Osteoblast (primary cell): ENCODE measurements around the gene EGFR. TPM values are rescaled to one million over a fixed set of nuclear protein-coding genes. Genes with fewer than 3 reads are reported as not detected.

Experiments used
- DNase-seq: peaks from one replicate; pipeline ENCODE4 v3.0.0; 2011; ENCODE audit warnings: low spot score, mixed read lengths; ENCODE audit not compliant: insufficient read length; ENCODE audit errors: missing footprints
- H2AFZ ChIP-seq: 2 replicates; pipeline ENCODE4 v1.6.0; 2011; ENCODE audit warnings: mild to moderate bottlenecking, low read length
- H3K27ac ChIP-seq: 2 replicates; pipeline ENCODE4 v1.5.1; 2011; ENCODE audit warnings: mild to moderate bottlenecking, low read depth, low read length, moderate library complexity
- H3K27me3 ChIP-seq: 2 replicates; pipeline ENCODE4 v1.6.0; 2012; ENCODE audit warnings: mild to moderate bottlenecking, control low read depth, inconsistent platforms, low read length, moderate library complexity; ENCODE audit not compliant: insufficient read depth
- H3K36me3 ChIP-seq: 2 replicates; pipeline ENCODE4 v1.5.1; 2011; ENCODE audit warnings: mild to moderate bottlenecking, low read length, control low read depth, moderate library complexity; ENCODE audit not compliant: insufficient read depth
- H3K4me1 ChIP-seq: 2 replicates; pipeline ENCODE4 v1.5.1; 2011; ENCODE audit warnings: mild to moderate bottlenecking, low read length, control low read depth, moderate library complexity; ENCODE audit not compliant: insufficient read depth
- H3K4me2 ChIP-seq: 2 replicates; pipeline ENCODE4 v1.6.0; 2011; ENCODE audit warnings: mild to moderate bottlenecking, low read length; ENCODE audit not compliant: insufficient read depth
- H3K4me3 ChIP-seq: fragments of 200-600 bp; sonication (generic); 3 replicates; pipeline ENCODE4 v1.5.1; 2012; ENCODE audit warnings: mild to moderate bottlenecking, low read length, inconsistent platforms; ENCODE audit not compliant: insufficient read depth
- H3K79me2 ChIP-seq: 2 replicates; pipeline ENCODE4 v1.6.0; 2012; ENCODE audit warnings: mild to moderate bottlenecking, low read length, control low read depth, inconsistent platforms; ENCODE audit not compliant: insufficient read depth
- H3K9me3 ChIP-seq: 2 replicates; pipeline ENCODE4 v1.5.1; 2011; ENCODE audit warnings: low read depth, low read length, control low read depth
- H4K20me1 ChIP-seq: 2 replicates; pipeline ENCODE4 v1.6.0; 2012; ENCODE audit warnings: mild to moderate bottlenecking, low read length, control low read depth; ENCODE audit not compliant: insufficient read depth
- total RNA-seq: library from RNA; depleted of rRNA; stranded (reverse); fragments of >200 nt; gene quantifications from 2 replicates; pipeline ENCODE4 v1.2.3, GENCODE V29; 2012
- TF ChIP-seq, protein P1 (sequence below): IDR thresholded peaks from 2 replicates; pipeline ENCODE4 v1.5.1; 2011; ENCODE audit warnings: mild to moderate bottlenecking, low read depth, low read length, moderate library complexity; ENCODE audit errors: extremely low read depth

The EGFR gene
- total RNA-seq, 1 donor, result 104 TPM

DNA sequence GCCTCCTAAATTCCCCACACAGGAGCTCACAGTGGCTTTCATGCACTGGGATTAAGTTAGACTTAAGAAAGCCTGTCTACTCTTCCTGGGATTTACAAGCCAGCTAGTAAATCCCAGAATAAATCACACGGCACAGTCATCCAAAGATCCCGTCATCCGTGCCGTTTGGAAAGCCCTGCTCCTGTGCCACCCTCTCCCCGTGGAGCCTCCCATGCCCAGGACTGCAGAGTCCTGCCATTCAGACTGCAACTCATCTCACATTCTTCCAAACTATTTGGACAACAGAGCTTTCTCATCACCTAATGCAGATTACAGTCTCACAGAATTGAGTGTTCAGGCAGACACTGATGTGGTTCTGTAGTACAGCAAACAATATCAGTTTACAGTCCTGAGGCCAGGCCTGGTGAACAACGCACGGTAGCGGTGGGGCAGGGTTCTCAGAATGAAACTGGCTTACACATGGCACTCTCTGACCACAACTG lies 166.5 kb downstream of the EGFR start:
- Histone ChIP-seq H3K36me3 (peaks cover 58% of the 10 kb centered on the region), H3K27me3 (no peaks in the 10 kb centered on the region), H3K79me2 (no peaks in the 10 kb centered on the region), H3K9me3 (no peaks in the 10 kb centered on the region), H2AFZ (no peak overlapping the region), H4K20me1 (no peaks in the 10 kb centered on the region), H3K27ac (peak overlapping the region; percentile 91), H3K4me2 (peak overlapping the region; percentile 66), H3K4me1 (peaks cover 20% of the 10 kb centered on the region), H3K4me3 (no peak overlapping the region)
- DNase-seq, result no peak
- TF ChIP-seq, protein P1, sequence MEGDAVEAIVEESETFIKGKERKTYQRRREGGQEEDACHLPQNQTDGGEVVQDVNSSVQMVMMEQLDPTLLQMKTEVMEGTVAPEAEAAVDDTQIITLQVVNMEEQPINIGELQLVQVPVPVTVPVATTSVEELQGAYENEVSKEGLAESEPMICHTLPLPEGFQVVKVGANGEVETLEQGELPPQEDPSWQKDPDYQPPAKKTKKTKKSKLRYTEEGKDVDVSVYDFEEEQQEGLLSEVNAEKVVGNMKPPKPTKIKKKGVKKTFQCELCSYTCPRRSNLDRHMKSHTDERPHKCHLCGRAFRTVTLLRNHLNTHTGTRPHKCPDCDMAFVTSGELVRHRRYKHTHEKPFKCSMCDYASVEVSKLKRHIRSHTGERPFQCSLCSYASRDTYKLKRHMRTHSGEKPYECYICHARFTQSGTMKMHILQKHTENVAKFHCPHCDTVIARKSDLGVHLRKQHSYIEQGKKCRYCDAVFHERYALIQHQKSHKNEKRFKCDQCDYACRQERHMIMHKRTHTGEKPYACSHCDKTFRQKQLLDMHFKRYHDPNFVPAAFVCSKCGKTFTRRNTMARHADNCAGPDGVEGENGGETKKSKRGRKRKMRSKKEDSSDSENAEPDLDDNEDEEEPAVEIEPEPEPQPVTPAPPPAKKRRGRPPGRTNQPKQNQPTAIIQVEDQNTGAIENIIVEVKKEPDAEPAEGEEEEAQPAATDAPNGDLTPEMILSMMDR, result no peak

DNA sequence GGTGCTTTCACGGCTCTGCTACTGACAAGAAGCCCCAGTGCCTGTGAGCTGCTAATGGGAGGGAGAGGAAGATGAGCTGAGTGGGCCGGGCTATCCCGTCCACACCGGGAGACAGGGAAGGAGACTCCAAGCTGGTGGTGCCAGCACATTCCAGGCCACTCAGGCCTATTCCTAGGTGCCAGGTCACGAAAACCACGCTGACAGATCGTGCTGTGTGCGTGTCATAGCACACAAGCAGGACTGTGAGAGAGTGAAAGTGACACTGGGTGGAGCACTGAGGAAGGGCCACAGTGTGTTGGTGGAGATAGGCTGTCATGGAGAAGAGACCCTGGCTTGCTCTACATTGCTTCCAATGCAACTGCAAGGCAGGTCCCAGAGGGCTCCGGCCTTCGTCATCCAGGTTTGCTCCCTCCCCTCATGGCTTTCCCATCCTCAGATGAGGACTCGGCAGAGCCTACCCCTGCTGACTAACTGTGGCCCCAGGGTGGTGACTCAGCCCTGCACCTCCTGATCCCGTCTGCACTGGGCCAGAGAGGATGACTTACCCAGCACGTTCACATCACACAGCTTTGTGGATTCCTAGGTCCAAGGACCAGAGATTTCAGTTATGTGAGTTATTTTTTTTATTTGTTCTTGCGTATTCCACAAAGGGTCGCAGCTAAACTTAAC lies 167.3 kb downstream of the EGFR start:
- TF ChIP-seq, protein P1, result no peak
- peak overlapping the region; percentile 91 for H3K27ac ChIP-seq
- no peaks in the 10 kb centered on the region for H3K9me3 ChIP-seq
- H3K36me3 ChIP-seq, result peaks cover 56% of the 10 kb centered on the region
- H4K20me1 ChIP-seq, result no peaks in the 10 kb centered on the region
- H3K27me3 ChIP-seq, result no peaks in the 10 kb centered on the region
- DNase-seq, result peak; percentile 98
- peak overlapping the region; percentile 66 for H3K4me2 ChIP-seq
- no peak overlapping the region for H3K4me3 ChIP-seq
- H2AFZ ChIP-seq, result no peak overlapping the region
- no peaks in the 10 kb centered on the region for H3K79me2 ChIP-seq
- H3K4me1 ChIP-seq, result peaks cover 20% of the 10 kb centered on the region

DNA sequence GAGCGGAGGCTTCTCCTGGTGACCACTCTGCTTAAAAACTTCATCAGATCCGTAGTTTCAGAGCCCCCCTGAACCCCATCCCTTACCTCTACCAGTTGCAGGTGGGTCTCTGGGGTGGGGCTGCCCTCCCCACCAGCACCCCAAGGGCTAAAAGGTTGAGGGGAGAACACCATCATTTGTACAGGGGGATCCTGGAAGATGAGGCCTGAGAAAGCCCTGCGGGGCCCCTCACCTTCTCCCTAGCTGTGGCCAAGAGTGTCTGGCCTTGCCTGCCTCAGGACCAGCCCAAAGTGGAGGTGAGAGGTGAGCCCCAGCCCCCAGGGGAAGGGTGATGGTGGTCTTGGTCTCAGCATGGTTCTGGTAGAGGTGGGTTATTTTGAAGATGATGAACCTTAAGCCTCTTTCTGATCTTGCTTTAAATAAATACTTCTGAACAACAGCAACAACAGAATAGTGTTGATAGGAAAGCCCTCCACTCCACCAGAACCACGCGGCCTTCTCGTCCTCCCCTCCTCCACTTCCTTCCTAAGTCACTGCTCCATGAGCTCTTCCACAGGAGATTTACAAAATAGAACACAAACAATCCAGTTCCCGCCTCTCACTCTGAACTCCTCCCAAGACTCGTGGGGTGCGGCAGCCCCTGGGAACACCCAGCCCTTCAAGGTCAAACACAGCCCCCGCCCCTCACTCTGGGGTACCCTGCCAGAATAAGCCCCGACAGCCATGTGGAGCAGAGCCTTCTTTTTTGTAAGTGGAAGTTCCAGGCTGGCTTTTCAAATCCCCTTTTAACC lies 169.1 kb downstream of the EGFR start:
- H3K36me3 ChIP-seq, result peaks cover 49% of the 10 kb centered on the region
- peak overlapping the region; percentile 91 for H3K27ac ChIP-seq
- peak; percentile 82 for DNase-seq
- peaks cover 36% of the 10 kb centered on the region for H3K4me1 ChIP-seq
- H3K79me2 ChIP-seq, result no peaks in the 10 kb centered on the region
- no peaks in the 10 kb centered on the region for H3K9me3 ChIP-seq
- no peaks in the 10 kb centered on the region for H3K27me3 ChIP-seq
- no peak overlapping the region for H2AFZ ChIP-seq
- H3K4me2 ChIP-seq, result no peak overlapping the region
- no peak overlapping the region for H3K4me3 ChIP-seq
- H4K20me1 ChIP-seq, result peaks cover 3% of the 10 kb centered on the region
- TF ChIP-seq, protein P1, result no peak

DNA sequence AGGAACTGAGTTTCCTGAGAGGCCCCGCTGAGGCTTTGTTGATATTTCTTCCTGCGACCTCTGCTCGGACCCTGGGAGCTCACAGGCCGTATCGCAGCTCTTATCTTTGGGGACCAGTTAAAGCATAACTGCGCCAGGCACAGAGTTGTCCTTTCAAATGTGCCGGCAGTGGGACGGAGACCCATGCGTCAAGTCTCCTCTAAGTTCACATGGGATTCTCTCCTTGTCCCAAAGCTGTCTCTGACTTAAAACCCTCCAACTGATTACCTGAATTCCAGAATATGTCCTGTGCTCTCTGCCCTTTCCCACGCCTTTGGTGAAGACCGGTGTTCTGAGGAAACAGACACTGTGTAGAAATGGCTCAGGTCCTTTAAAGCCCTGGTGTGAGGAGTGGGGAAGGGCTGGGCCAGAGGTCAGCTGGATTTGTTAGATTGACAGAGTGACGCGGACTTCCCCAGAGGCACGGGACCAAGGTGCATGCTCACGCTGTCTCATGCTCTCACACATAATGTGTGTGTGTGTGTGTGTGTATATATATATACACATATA lies 169.8 kb downstream of the EGFR start:
- Histone ChIP-seq H4K20me1 (peaks cover 3% of the 10 kb centered on the region), H3K4me3 (no peak overlapping the region), H3K4me2 (no peak overlapping the region), H3K27me3 (no peaks in the 10 kb centered on the region), H3K9me3 (no peaks in the 10 kb centered on the region), H3K36me3 (peaks cover 45% of the 10 kb centered on the region), H3K27ac (peak overlapping the region; percentile 91), H3K79me2 (no peaks in the 10 kb centered on the region), H3K4me1 (peaks cover 43% of the 10 kb centered on the region), H2AFZ (no peak overlapping the region)
- TF ChIP-seq, protein P1, result no peak
- no peak for DNase-seq
